ENCODE data around the gene HHLA2. TPM values are rescaled to one million over a fixed set of nuclear protein-coding genes. Genes with fewer than 3 reads are reported as not detected.
"Not testable (repeated sequence)": the region's sequence is repeated elsewhere in the genome, so short reads cannot be mapped to it uniquely, and the experiment has no call there.

HHLA2 gene, protein sequence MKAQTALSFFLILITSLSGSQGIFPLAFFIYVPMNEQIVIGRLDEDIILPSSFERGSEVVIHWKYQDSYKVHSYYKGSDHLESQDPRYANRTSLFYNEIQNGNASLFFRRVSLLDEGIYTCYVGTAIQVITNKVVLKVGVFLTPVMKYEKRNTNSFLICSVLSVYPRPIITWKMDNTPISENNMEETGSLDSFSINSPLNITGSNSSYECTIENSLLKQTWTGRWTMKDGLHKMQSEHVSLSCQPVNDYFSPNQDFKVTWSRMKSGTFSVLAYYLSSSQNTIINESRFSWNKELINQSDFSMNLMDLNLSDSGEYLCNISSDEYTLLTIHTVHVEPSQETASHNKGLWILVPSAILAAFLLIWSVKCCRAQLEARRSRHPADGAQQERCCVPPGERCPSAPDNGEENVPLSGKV
- 1 to 10 TPM in 1 of 2 donors, not detected in 1; 2.1 TPM for total RNA-seq

GRCh38 chr3:108296239-108296638 lies at the start of gene HHLA2:
HHLA2 (plus strand) TSS chr3:108296548; CDS start chr3:108351814, 55,266 bp downstream.
- Histone ChIP-seq H3K4me1 (peaks cover 55% of the 10 kb centered on the region), H3K27me3 (no peaks in the 10 kb centered on the region), H3K4me3 (no peak within 1 kb of the TSS), H3K27ac (peak within 1 kb of the TSS in 3 of 4 donors; percentile 81 to 89 (median 85)), H3K9me3 (no peaks in the 10 kb centered on the region), H3K36me3 (replicated peaks in 1 of 2; ENCODE audit: insufficient read depth in 1 of 2, low read depth in 2 of 2) (no peaks in the 10 kb centered on the region)
- peak; percentile 70 for ATAC-seq
- intact Hi-C loops (cut with DNase I), result no loop called here
- WGBS, 2 donors, result 30 to 38% methylated on average over 2 of the region's 2 CpGs
- DNase-seq, result peak in 3 of 4 donors; percentile 34 to 52 (median 40)
- TF ChIP-seq POLR2A (IDR thresholded peaks at IDR 0.05) (peak in 1 of 3 donors; percentile 18), CTCF (IDR thresholded peaks at IDR 0.05) (no peak)

GRCh38 chr3:108250626-108251025 lies 45.7 kb upstream of the HHLA2 start:
- Histone ChIP-seq H3K4me3 (no peak overlapping the region), H3K9me3 (no peaks in the 10 kb centered on the region), H3K36me3 (replicated peaks in 1 of 2; ENCODE audit: insufficient read depth in 1 of 2, low read depth in 2 of 2) (no peaks in the 10 kb centered on the region), H3K4me1 (peaks cover 4% of the 10 kb centered on the region), H3K27me3 (no peaks in the 10 kb centered on the region), H3K27ac (no peak overlapping the region)
- intact Hi-C loops (cut with DNase I), result no loop called here
- WGBS, 2 donors, result 86 to 100% methylated on average over 2 of the region's 2 CpGs
- no peak for DNase-seq
- TF ChIP-seq CTCF (IDR thresholded peaks at IDR 0.05) (no peak), POLR2A (IDR thresholded peaks at IDR 0.05) (no peak)
- ATAC-seq, result no peak

DNA sequence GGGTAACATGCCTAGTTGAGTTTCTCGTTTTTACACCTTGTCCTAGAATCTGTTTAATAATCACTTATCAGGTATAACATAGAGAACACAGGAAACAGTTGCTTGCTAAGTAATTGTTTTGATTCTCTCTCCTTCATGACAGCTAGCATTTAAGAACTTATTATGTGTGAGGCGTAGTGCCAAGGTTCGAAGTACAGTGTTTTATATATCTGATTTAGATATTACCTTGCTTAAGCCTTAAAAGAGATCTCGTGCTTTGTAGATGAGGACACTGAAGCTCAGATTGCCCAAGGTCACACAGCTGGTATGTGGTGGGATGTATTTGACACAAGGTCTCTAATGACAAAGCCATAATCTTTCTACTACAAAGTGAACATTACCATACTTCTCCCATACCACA lies 45.1 kb upstream of the HHLA2 start:
- no peak overlapping the region for H3K27ac ChIP-seq
- intact Hi-C loops (cut with DNase I), result no loop called here
- ATAC-seq (no peak), DNase-seq (no peak)
- H3K36me3 ChIP-seq (replicated peaks in 1 of 2; ENCODE audit: insufficient read depth in 1 of 2, low read depth in 2 of 2), result no peaks in the 10 kb centered on the region
- 39 to 40% methylated on average over 4 of the region's 4 CpGs for WGBS, 2 donors
- no peak overlapping the region for H3K4me3 ChIP-seq
- peaks cover 4% of the 10 kb centered on the region for H3K4me1 ChIP-seq
- H3K27me3 ChIP-seq, result no peaks in the 10 kb centered on the region
- TF ChIP-seq POLR2A (IDR thresholded peaks at IDR 0.05), result no peak
- no peak for TF ChIP-seq CTCF (IDR thresholded peaks at IDR 0.05)
- H3K9me3 ChIP-seq, result no peaks in the 10 kb centered on the region

DNA sequence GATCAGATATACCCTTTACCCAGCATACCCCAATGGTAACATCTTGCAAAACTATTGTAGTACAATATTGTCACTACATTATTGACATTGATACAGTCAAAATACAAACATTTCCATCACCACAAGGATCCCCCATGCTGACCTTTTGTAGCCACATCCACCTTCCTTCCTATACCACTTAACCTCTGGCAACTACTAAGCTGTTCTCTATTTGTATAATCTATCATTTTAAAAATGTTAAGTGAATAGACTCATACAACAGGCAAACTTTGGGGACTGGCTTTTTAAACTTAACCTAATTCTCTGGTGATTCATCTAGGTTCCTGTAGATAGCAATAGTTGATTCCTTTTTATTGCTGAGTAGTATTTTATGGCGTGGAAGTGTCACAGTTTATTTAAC lies 44.5 kb upstream of the HHLA2 start:
- Histone ChIP-seq H3K27ac (no peak overlapping the region), H3K4me1 (peaks cover 4% of the 10 kb centered on the region), H3K9me3 (no peaks in the 10 kb centered on the region), H3K27me3 (no peaks in the 10 kb centered on the region), H3K4me3 (no peak overlapping the region), H3K36me3 (replicated peaks in 1 of 2; ENCODE audit: insufficient read depth in 1 of 2, low read depth in 2 of 2) (no peaks in the 10 kb centered on the region)
- WGBS, 2 donors, result 94 to 95% methylated on average over 1 of the region's 1 CpG
- TF ChIP-seq POLR2A (IDR thresholded peaks at IDR 0.05), result no peak
- no peak for TF ChIP-seq CTCF (IDR thresholded peaks at IDR 0.05)
- ATAC-seq (no peak), DNase-seq (no peak)
- intact Hi-C loops (cut with DNase I), result no loop called here

GRCh38 chr3:108255131-108255530 lies 41.2 kb upstream of the HHLA2 start:
- DNase-seq (no peak), ATAC-seq (no peak)
- no peak for TF ChIP-seq CTCF (IDR thresholded peaks at IDR 0.05)
- no peak for TF ChIP-seq POLR2A (IDR thresholded peaks at IDR 0.05)
- intact Hi-C loops (cut with DNase I), result no loop called here
- peaks cover 4% of the 10 kb centered on the region for H3K4me1 ChIP-seq
- H3K9me3 ChIP-seq, result no peaks in the 10 kb centered on the region
- no peaks in the 10 kb centered on the region for H3K36me3 ChIP-seq (replicated peaks in 1 of 2; ENCODE audit: insufficient read depth in 1 of 2, low read depth in 2 of 2)
- no peak overlapping the region for H3K27ac ChIP-seq
- H3K4me3 ChIP-seq, result no peak overlapping the region
- no peaks in the 10 kb centered on the region for H3K27me3 ChIP-seq

GRCh38 chr3:108264534-108265298 lies 31.6 kb upstream of the HHLA2 start:
- H3K9me3 ChIP-seq; ATAC-seq; H3K36me3 ChIP-seq (replicated peaks in 1 of 2; ENCODE audit: insufficient read depth in 1 of 2, low read depth in 2 of 2); H3K27me3 ChIP-seq; intact Hi-C loops (cut with DNase I); H3K27ac ChIP-seq; H3K4me3 ChIP-seq; H3K4me1 ChIP-seq; DNase-seq: not testable (repeated sequence)
- 82 to 85% methylated on average over 5 of the region's 5 CpGs for WGBS, 2 donors

GRCh38 chr3:108268235-108268634 lies 28.1 kb upstream of the HHLA2 start:
- H3K27me3 ChIP-seq; H3K36me3 ChIP-seq (replicated peaks in 1 of 2; ENCODE audit: insufficient read depth in 1 of 2, low read depth in 2 of 2); H3K4me1 ChIP-seq; ATAC-seq; intact Hi-C loops (cut with DNase I); H3K9me3 ChIP-seq; H3K27ac ChIP-seq; DNase-seq; H3K4me3 ChIP-seq: not testable (repeated sequence)
- WGBS, 2 donors, result 96 to 97% methylated on average over 3 of the region's 3 CpGs

Measured in body of pancreas (tissue), 4 donors.